Fibroblast of the conjunctiva (primary cell): ENCODE measurements around the gene NEAT1.
A peak's percentile ranks its signal among the peaks of the same experiment; 100 is the strongest.

Experiments
- DNase-seq: peaks from one replicate; pipeline ENCODE4 v3.0.0-alpha.2; 2010; ENCODE audit warnings: low read depth

NEAT1 gene

GRCh38 chr11:65486570-65487466, 64.2 kb downstream of the NEAT1 start:
- DNase-seq, result no peak

- peak; percentile 100 for DNase-seq
These were observed 65.1 kb downstream of the NEAT1 start for GRCh38 chr11:65487467-65488272.

- no peak for DNase-seq
These were observed 65.9 kb downstream of the NEAT1 start for GRCh38 chr11:65488273-65489034.

GRCh38 chr11:65489035-65489705, 66.6 kb downstream of the NEAT1 start:
- no peak for DNase-seq

GRCh38 chr11:65489706-65490320, 67.2 kb downstream of the NEAT1 start:
- no peak for DNase-seq

- no peak for DNase-seq
These were observed 68.5 kb downstream of the NEAT1 start for GRCh38 chr11:65491163-65491465.

GRCh38 chr11:65491614-65492386, 69.2 kb downstream of the NEAT1 start:
- DNase-seq, result no peak

- DNase-seq, result no peak
These were observed 69.7 kb downstream of the NEAT1 start for GRCh38 chr11:65492387-65492636.

GRCh38 chr11:65492637-65493366, 70.2 kb downstream of the NEAT1 start:
- DNase-seq, result no peak

GRCh38 chr11:65493367-65494176, 71.0 kb downstream of the NEAT1 start:
- peak; percentile 94 for DNase-seq
